GM18498 (cell line): ENCODE measurements around the gene RPAP2.
A peak's percentile ranks its signal among the peaks of the same experiment; 100 is the strongest.
"Not testable (repeated sequence)": the region's sequence is repeated elsewhere in the genome, so short reads cannot be mapped to it uniquely, and the experiment has no call there.

ENCODE experiments used
- ATAC-seq: cut with Tn5 transposase; IDR thresholded peaks from one replicate; pipeline ENCODE4 v1.9.1; 2021; ENCODE audit warnings: mild to moderate bottlenecking, moderate library complexity; ENCODE audit not compliant: unreplicated experiment

Gene RPAP2

GRCh38 chr1:92298573-92299476, at the start of gene RPAP2, which contains the start of gene GLMN:
Gene RPAP2, plus strand, starts transcription at chr1:92299059. Its CDS starts 15 bp downstream, at chr1:92299074.
Gene GLMN, minus strand, starts transcription at chr1:92298987. Its CDS starts 988 bp downstream, at chr1:92297999.
- peak; percentile 99 for ATAC-seq

DNA sequence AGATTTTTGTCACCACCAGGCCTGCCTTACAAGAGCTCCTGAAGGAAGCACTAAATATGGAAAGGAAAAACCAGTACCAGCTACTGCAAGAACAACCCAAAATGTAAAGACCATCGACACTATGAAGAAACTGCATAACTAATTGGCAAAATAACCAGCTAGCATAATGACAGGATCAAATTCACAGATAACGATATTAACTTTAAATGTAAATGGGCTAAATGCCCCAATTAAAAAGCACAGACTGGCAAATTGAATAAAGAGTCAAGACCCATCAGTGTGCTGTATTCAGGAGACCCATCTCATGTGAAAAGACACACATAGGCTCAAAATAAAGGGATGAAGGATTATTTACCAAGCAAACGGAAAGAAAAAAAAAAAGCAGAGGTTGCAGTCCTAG, 44.1 kb upstream of the RPAP2 start:
- ATAC-seq: not testable (repeated sequence)

DNA sequence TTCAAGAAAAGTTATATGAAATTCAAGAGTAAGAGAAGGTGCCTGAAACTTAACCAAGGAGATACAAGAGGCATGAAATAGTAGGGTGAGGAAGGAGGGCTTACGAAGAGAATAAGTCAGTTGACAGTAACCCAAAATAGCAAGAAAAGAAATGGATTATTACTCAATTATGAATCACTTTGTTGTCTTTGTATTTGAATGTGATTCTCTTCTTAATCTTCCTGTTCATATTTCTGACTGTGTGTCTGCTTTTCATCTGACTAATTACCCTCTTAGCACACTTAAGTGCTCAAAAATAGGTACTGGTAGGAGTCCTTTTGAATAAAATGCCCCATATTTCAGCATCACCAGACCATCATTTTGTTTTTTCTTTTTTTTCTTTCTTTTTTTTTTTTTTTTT, 39.5 kb upstream of the RPAP2 start:
- no peak for ATAC-seq

- no peak for ATAC-seq
Observed at GRCh38 chr1:92262516-92262915, 36.3 kb upstream of the RPAP2 start.

GRCh38 chr1:92273039-92273438, 25.8 kb upstream of the RPAP2 start:
- no peak for ATAC-seq

DNA sequence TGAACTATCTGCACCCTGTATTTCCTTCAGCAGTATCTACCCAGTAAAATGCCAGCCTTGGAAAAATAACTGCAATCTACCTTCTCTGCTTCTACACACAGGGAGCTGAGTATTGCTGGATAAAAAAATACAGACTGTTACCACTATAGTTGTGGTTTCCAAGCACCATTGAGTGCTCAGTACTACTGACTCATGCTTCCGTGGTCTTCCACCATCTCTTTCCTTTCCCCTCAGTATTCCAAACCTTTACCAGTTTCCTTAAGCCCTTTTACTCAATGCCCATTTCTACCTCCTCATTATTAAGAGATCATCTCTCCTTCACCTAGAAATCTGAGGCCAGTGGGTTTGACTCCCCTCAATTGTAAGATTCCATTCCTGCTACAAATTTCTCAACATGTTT, 23.9 kb upstream of the RPAP2 start:
- no peak for ATAC-seq

DNA sequence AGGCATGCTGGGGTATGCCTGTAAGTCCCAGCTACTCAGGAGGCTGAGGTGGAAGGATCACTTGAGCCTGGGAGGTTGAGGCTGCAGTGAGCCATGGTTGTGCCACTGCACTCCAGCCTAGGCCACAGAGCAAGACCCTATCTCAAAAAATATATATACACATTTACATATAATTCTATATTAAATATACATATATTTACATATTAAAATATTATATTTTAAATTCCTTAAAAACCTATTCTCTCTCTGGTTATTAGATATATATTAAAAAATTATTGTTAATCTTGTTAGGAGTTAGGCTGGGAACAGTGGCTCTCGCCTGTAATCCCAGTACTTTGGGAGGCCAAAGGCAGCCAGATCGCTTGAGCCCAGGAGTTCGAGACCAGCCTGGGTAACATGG, 22.8 kb upstream of the RPAP2 start:
- ATAC-seq: no peak

- no peak for ATAC-seq
Observed at GRCh38 chr1:92277105-92277723, 21.6 kb upstream of the RPAP2 start.

DNA sequence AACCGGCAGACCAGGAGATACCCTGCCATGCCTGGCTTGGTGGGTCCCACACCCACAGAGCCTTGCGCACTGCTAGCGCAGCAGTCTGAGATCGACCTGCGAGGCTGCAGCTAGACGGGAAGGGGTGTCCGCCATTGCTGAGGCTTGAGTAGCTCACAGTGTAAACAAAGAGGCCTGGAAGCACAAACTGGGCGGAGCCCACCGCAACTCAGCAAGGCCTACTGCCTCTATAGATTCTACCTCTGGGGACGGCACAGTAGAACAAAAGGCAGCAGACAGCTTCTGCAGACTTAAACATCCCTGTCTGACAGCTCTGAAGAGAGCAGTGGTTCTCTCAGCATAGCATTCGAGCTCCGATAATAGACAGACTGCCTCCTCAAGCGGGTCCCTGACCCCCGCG, 19.1 kb upstream of the RPAP2 start:
- not testable (repeated sequence) for ATAC-seq

GRCh38 chr1:92281411-92281810, 17.4 kb upstream of the RPAP2 start:
- not testable (repeated sequence) for ATAC-seq

DNA sequence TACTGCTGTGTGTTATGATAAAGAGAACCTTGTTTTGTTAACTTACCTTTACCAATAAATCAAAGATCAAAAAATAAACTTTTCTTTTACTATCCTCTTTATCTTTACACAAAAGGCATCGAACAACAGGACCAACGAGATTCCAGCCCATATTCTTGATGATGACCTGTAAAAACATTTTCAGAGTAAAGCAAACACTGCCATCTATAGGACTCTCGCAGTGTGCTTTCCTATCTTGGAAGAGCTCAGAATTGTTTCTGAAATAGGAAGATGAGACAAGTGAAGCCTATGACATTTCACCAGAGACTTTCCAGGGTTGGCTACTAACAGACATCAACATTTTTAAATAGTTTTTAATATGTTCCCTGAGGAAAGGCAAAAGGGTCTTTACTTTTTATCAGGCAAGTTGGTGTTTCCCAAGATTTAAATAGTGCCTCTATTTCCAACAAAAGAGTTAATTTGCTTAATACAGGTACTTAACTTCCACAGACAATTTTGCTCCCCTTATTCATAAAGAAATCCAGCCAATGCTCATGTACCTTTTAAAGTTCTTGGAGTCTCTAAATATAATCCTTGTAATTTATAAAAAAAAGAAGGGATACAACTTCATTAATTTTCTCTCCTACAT, 7.4 kb upstream of the RPAP2 start:
- ATAC-seq: no peak

DNA sequence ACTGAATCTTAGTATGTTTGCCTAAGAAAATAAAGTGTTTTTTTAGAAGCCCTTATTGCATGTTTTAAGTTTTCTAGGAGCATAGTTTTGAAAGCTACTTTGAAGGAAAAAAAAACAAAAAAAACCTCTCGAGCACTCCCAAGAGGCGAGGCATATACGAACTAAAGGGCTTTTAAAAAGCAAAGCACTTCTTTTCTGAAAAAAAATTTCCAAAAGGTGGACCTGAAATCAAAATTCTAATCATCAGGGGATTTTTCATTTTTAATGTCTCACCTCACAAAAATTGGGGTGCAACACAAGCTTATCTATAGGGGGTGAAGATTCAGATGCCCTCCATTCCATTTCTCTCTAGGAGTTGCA, 666 bp upstream of the RPAP2 start:
- ATAC-seq: no peak

DNA sequence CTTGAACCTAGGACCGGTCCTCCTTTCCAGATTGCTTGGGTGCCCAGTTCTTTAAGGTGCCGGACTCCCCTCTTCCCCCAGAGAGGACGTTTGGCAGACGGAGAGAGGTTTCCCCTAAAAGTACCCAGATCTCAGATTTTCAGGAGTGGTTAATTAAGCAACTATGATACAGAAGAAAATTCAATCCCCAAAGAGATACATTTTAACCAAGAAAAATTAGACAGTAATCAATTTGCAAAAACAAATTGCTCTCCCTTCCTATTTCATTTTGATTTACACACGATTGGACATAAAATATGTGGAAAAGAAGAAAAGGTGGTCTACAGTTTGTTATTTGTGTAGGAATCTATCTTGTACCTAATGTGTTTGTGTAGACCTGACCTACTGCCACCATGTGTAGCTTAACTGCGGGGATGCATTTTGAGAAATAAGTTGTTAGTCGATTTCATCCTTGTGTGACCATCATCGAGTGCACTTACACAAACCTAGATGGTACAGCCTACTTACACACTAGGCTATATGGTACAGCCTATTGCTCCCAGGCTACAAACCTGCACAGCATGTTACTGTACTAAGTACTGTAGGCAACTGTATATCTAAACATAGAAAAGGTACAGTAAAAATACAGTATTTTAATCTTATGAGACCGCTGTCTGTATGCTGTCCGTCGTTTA, 755 bp downstream of the RPAP2 start:
- ATAC-seq: no peak

DNA sequence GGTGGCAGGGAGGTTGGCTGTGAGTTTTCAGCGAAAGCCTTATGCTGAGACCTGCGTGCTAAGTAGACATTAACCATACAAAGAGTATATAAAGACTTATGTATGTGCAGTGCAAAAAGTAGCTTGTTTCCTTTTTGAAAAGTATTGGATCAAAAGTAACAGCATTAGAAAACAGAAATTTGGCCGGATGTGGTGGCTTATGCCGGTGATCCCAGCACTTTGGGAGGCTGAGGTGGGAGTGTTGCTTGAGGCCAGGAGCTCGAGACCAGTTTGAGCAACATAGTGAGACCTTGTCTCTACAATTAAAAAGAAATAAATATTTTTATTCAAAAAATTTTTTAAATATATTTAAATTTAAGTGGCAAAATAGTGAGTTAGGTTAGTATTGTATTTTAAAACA, 2.2 kb downstream of the RPAP2 start:
- no peak for ATAC-seq

DNA sequence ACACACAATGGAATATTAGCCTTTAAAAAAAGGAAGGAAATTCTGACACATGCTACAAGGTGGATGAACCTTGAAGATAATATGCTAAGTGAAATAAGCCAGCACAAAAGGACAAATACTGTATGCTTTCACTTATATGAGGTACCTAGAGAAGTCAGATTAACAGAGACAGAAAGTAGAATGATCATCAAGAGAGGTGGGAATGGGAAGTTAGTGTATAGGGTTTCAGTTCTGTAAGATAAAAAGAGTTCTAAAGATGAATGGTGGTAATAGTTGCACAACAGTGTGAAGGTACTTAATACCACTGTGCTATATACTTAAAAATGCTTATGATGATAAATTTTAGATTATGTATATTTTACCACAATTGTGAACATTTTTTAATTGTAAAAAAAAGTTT, 7.2 kb downstream of the RPAP2 start:
- no peak for ATAC-seq

- no peak for ATAC-seq
Observed at GRCh38 chr1:92307980-92308379, 9.1 kb downstream of the RPAP2 start.

DNA sequence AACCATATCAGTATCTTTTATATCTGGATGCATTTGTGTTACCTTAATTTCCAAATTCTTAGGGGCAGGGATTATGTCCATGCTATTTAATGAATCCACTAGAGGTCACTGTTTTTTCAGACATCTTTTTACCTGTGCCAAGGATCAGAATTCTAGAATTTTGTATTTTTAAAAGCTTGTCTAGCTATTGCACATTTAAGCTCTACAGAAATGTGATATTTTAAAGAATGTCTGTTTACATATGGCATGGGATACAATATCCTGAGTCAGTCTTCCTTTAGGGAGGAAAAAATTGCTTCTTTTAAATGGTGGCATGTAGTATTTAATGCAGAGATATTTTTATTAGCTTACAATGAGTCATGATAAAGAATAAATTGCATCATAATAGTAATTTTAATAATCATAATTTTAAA, 11.3 kb downstream of the RPAP2 start:
- ATAC-seq: peak; percentile 47

DNA sequence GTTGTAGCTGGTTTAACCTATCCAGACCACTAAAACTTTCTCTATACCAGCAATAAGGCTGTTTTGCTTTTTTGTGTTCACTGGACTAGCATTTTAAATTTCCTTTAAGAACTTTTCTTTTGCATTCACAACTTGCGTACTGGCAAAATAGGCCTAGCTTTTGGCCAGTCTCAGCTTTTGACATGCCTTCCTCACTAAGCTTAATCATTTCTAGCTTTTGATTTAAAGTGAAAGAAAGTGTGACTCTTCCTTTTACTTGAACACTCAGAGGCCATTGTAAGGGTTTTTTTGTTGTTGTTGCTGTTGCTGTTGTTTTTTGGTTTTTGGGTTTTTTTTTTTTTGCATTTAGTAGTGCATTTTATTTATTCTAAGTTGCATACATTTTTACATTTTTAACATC, 15.2 kb downstream of the RPAP2 start:
- ATAC-seq: no peak

DNA sequence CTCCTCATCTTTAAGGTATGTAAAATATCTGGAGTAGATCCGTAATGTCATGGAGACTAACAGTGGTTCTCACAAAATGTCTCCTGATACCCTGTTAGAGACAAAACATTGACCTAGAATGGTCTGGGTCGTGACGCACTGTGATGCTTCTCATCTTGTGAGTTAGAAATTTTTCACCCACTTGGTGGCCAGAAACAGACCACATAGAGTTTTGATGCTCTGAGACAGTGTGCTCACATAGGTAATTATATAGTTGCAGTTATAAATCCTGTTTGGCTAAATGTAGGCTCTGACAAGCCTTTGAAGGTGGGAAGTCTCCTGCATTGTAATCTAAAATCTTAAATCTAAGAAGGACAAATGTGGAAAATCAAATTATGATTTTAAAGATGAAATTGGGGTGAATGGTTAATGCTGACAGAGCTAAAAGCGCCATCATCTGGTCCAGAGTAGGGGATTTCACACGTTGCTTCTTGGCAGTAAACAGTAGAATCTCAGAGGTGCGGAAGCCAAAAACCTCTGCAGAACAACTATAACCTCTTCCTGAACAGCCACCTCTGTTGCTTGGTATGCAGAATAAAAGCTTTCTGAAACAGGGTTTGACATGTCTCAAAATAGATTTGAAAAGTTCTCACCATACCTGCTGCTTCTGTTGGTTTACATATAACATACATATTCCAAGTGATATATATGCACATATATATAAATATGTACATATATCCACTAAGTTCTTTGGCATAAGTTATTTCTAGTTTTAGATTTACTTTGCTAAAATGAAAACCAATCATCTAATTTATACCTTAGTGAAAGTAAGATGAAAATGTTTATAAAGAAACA, 17.1 kb downstream of the RPAP2 start:
- ATAC-seq: no peak

- ATAC-seq: no peak
Observed at GRCh38 chr1:92317836-92318493, 19.1 kb downstream of the RPAP2 start.
